GM12878 (cell line): ENCODE measurements around the gene VSX2. TPM values are rescaled to one million over a fixed set of nuclear protein-coding genes. Genes with fewer than 3 reads are reported as not detected.

Experiments used
- GATAD2B ChIP-seq: fragments of 450-650 bp; conservative IDR thresholded peaks from 2 replicates; pipeline ENCODE4 v1.6.1; 2017; ENCODE audit warnings: low read depth, mild to moderate bottlenecking, moderate library complexity
- MXI1 ChIP-seq: fragments of 150-350 bp; IDR thresholded peaks from 2 replicates; pipeline ENCODE4 v1.6.1; 2011; ENCODE audit warnings: low read depth, mild to moderate bottlenecking, inconsistent platforms, low read length, improper control_type of control experiment
- NR2F1 ChIP-seq: fragments of 450-650 bp; conservative IDR thresholded peaks from 2 replicates; pipeline ENCODE4 v1.6.1; 2017; ENCODE audit warnings: mild to moderate bottlenecking
- RBBP5 ChIP-seq: fragments of 200-600 bp; sonication (generic); conservative IDR thresholded peaks from 2 replicates; pipeline ENCODE4 v1.6.1; 2016
- RELA ChIP-seq: fragments of 450-650 bp; IDR thresholded peaks from 2 replicates; pipeline ENCODE4 v1.8.0; 2014; ENCODE audit warnings: borderline replicate concordance; ENCODE audit not compliant: partially characterized antibody
- RFX5 ChIP-seq: IDR thresholded peaks from 2 replicates; pipeline ENCODE4 v1.6.1; 2011; ENCODE audit warnings: low read depth, low read length, improper control_type of control experiment
- TBL1XR1 ChIP-seq: IDR thresholded peaks from 2 replicates; pipeline ENCODE4 v1.6.1; 2012; ENCODE audit warnings: low read depth, low read length, improper control_type of control experiment
- ZNF207 ChIP-seq: fragments of 450-650 bp; IDR thresholded peaks from 2 replicates; pipeline ENCODE4 v1.6.1; 2014; ENCODE audit warnings: antibody characterized with exemption, mild to moderate bottlenecking, borderline replicate concordance
- polyA plus RNA-seq, 11 experiments: library from polyadenylated mRNA; depleted of rRNA in 4 of 11; unstranded in 6 of 11; stranded (reverse) in 5 of 11; fragments of >200 nt; fragmentation: Nextera tagmentation in 4 of 11; fragmentation: Illumina TruSeq in 1 of 11; extraction: Ambion mirVana in 4 of 11; extraction: Trizol in 1 of 11; gene quantifications; 1 replicate in 1 of 11; 2 replicates in 10 of 11; pipeline versions ENCODE4 v1.2.1 to v1.2.3, GENCODE V29; 2011 to 2016; ENCODE audit warnings: inconsistent platforms in 2 of 11, missing spikeins in 2 of 11, low read depth in 1 of 11
- small RNA-seq: library from RNA; depleted of rRNA; stranded (forward); fragments of <200 nt; gene quantifications from one replicate; pipeline ENCODE3, GENCODE V24; 2014
- total RNA-seq, 4 experiments: library from RNA; depleted of rRNA in 3 of 4; stranded (reverse); fragments of >200 nt in 3 of 4; fragmentation: Illumina TruSeq in 1 of 4; extraction: Trizol in 1 of 4; gene quantifications; 2 replicates each; pipeline versions ENCODE4 v1.2.1 to v1.2.3, GENCODE V29; 2013 to 2021
- TF ChIP-seq, protein P1 (sequence below): fragments of 450-650 bp; formaldehyde crosslinking; IDR thresholded peaks from 2 replicates; pipeline ENCODE4 v1.5.0; 2022; ENCODE audit warnings: mild to moderate bottlenecking, missing genetic modification characterization
- TF ChIP-seq, protein P2 (sequence below): IDR thresholded peaks from 2 replicates; pipeline ENCODE4 v1.6.1; 2012; ENCODE audit warnings: mild to moderate bottlenecking, low read depth, low read length

The VSX2 gene
- total and polyA plus RNA-seq, 10 of the 15 experiments (the other 5 are each of a cell fraction or from before 2014, with no cell fraction given): 0.04 to 0.05 TPM; not detected in 8

DNA sequence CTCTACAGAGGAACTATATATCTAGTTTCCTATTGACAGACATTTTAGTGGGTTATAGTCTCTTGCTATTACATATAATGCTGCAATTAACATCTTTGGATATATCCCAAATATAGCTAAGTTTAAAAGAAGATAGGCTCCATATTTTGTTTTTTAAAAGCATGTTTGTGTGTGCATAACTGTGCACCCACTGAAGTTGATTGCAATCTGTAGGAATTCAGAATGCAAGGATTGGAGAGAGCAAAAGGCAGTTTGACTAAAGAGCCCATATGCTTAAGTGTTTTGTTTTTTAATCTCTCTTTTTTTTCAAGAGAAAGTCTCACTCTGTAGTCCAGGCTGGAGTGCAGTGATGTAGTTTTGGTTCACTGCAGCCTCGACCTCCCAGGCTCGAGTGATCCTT, 72.9 kb downstream of the VSX2 start (continued):
- no peak for TF ChIP-seq GATAD2B
- no peak for TF ChIP-seq RFX5
- TF ChIP-seq ZNF207: no peak
- TF ChIP-seq MXI1: no peak
- TF ChIP-seq RBBP5: no peak
- TF ChIP-seq, protein P1, sequence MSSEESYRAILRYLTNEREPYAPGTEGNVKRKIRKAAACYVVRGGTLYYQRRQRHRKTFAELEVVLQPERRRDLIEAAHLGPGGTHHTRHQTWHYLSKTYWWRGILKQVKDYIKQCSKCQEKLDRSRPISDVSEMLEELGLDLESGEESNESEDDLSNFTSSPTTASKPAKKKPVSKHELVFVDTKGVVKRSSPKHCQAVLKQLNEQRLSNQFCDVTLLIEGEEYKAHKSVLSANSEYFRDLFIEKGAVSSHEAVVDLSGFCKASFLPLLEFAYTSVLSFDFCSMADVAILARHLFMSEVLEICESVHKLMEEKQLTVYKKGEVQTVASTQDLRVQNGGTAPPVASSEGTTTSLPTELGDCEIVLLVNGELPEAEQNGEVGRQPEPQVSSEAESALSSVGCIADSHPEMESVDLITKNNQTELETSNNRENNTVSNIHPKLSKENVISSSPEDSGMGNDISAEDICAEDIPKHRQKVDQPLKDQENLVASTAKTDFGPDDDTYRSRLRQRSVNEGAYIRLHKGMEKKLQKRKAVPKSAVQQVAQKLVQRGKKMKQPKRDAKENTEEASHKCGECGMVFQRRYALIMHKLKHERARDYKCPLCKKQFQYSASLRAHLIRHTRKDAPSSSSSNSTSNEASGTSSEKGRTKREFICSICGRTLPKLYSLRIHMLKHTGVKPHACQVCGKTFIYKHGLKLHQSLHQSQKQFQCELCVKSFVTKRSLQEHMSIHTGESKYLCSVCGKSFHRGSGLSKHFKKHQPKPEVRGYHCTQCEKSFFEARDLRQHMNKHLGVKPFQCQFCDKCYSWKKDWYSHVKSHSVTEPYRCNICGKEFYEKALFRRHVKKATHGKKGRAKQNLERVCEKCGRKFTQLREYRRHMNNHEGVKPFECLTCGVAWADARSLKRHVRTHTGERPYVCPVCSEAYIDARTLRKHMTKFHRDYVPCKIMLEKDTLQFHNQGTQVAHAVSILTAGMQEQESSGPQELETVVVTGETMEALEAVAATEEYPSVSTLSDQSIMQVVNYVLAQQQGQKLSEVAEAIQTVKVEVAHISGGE: no peak
- TF ChIP-seq RELA: no peak
- TF ChIP-seq, protein P2, sequence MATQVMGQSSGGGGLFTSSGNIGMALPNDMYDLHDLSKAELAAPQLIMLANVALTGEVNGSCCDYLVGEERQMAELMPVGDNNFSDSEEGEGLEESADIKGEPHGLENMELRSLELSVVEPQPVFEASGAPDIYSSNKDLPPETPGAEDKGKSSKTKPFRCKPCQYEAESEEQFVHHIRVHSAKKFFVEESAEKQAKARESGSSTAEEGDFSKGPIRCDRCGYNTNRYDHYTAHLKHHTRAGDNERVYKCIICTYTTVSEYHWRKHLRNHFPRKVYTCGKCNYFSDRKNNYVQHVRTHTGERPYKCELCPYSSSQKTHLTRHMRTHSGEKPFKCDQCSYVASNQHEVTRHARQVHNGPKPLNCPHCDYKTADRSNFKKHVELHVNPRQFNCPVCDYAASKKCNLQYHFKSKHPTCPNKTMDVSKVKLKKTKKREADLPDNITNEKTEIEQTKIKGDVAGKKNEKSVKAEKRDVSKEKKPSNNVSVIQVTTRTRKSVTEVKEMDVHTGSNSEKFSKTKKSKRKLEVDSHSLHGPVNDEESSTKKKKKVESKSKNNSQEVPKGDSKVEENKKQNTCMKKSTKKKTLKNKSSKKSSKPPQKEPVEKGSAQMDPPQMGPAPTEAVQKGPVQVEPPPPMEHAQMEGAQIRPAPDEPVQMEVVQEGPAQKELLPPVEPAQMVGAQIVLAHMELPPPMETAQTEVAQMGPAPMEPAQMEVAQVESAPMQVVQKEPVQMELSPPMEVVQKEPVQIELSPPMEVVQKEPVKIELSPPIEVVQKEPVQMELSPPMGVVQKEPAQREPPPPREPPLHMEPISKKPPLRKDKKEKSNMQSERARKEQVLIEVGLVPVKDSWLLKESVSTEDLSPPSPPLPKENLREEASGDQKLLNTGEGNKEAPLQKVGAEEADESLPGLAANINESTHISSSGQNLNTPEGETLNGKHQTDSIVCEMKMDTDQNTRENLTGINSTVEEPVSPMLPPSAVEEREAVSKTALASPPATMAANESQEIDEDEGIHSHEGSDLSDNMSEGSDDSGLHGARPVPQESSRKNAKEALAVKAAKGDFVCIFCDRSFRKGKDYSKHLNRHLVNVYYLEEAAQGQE: no peak
- no peak for TF ChIP-seq NR2F1
- no peak for TF ChIP-seq TBL1XR1
- TF ChIP-seq, all 136 proteins: peak for 0

Small RNA genes lying within 50 kb of the gene (small RNA-seq; reads per million reads assigned to genes)
- not detected for gene AC006349.1

Other genes with a start within 250 kb of the VSX2 start
- 7.3 and 7.9 TPM in 2 replicates for gene ENTPD5, start 220.2 kb upstream of the VSX2 start, total RNA-seq (2014; rRNA removed)
- 7.0 and 7.4 TPM in 2 replicates for gene ENTPD5, start 220.2 kb upstream of the VSX2 start, total RNA-seq (2014; rRNA removed; fragmentation: Illumina TruSeq; extraction: Trizol)
- 9.9 and 11.4 TPM in 2 replicates for gene ENTPD5, start 220.2 kb upstream of the VSX2 start, total RNA-seq (2021)
- gene ENTPD5, start 220.2 kb upstream of the VSX2 start, polyA plus RNA-seq (2011; rRNA removed): 8.8 and 10.0 TPM in 2 replicates
- 8.6 and 10.9 TPM in 2 replicates for gene ENTPD5, start 220.2 kb upstream of the VSX2 start, polyA plus RNA-seq (2014; fragmentation: Illumina TruSeq; extraction: Trizol)
- gene ENTPD5, start 220.2 kb upstream of the VSX2 start, polyA plus RNA-seq (2014; fragmentation: Nextera tagmentation; extraction: Ambion mirVana): 1 to 10 TPM; 2.4 TPM
- 7.0 TPM in 2 replicates for gene ENTPD5, start 220.2 kb upstream of the VSX2 start, polyA plus RNA-seq (2014; rRNA removed)
- 1 to 10 TPM; 7.2 to 8.4 TPM for gene ENTPD5, start 220.2 kb upstream of the VSX2 start, polyA plus RNA-seq (2016; fragmentation: Nextera tagmentation; extraction: Ambion mirVana)
- gene BBOF1, start 220.1 kb upstream of the VSX2 start, total RNA-seq (2014; rRNA removed): 0.79 and 1.6 TPM in 2 replicates
- gene BBOF1, start 220.1 kb upstream of the VSX2 start, total RNA-seq (2014; rRNA removed; fragmentation: Illumina TruSeq; extraction: Trizol): 2.4 and 2.6 TPM in 2 replicates
- gene BBOF1, start 220.1 kb upstream of the VSX2 start, total RNA-seq (2021): 0.64 and 0.77 TPM in 2 replicates
- 0.50 and 0.58 TPM in 2 replicates for gene BBOF1, start 220.1 kb upstream of the VSX2 start, polyA plus RNA-seq (2011; rRNA removed)
- gene BBOF1, start 220.1 kb upstream of the VSX2 start, polyA plus RNA-seq (2014; fragmentation: Illumina TruSeq; extraction: Trizol): 1.3 and 2.1 TPM in 2 replicates
- under 1 TPM; 0.60 to 0.69 TPM for gene BBOF1, start 220.1 kb upstream of the VSX2 start, polyA plus RNA-seq (2014; fragmentation: Nextera tagmentation; extraction: Ambion mirVana)
- gene BBOF1, start 220.1 kb upstream of the VSX2 start, polyA plus RNA-seq (2014; rRNA removed): 0.34 and 1.3 TPM in 2 replicates
- gene BBOF1, start 220.1 kb upstream of the VSX2 start, polyA plus RNA-seq (2016; fragmentation: Nextera tagmentation; extraction: Ambion mirVana): 1 to 10 TPM in 1 of 2 experiments, under 1 TPM in 1; 0.79 to 1.4 TPM
- 7.9 and 10.2 TPM in 2 replicates for gene ALDH6A1, start 155.0 kb upstream of the VSX2 start, total RNA-seq (2014; rRNA removed)
- gene ALDH6A1, start 155.0 kb upstream of the VSX2 start, total RNA-seq (2014; rRNA removed; fragmentation: Illumina TruSeq; extraction: Trizol): 8.6 and 10.0 TPM in 2 replicates
- 13.1 and 13.6 TPM in 2 replicates for gene ALDH6A1, start 155.0 kb upstream of the VSX2 start, total RNA-seq (2021)
- 13.8 and 17.5 TPM in 2 replicates for gene ALDH6A1, start 155.0 kb upstream of the VSX2 start, polyA plus RNA-seq (2011; rRNA removed)
- 7.6 and 9.0 TPM in 2 replicates for gene ALDH6A1, start 155.0 kb upstream of the VSX2 start, polyA plus RNA-seq (2014; fragmentation: Illumina TruSeq; extraction: Trizol)
- gene ALDH6A1, start 155.0 kb upstream of the VSX2 start, polyA plus RNA-seq (2014; fragmentation: Nextera tagmentation; extraction: Ambion mirVana): 1 to 10 TPM; 6.3 to 9.9 TPM
- gene ALDH6A1, start 155.0 kb upstream of the VSX2 start, polyA plus RNA-seq (2014; rRNA removed): 9.7 and 10.5 TPM in 2 replicates
- gene ALDH6A1, start 155.0 kb upstream of the VSX2 start, polyA plus RNA-seq (2016; fragmentation: Nextera tagmentation; extraction: Ambion mirVana): 10 to 100 TPM; 22.0 to 23.4 TPM
- 18.2 and 19.3 TPM in 2 replicates for gene LIN52, start 154.5 kb upstream of the VSX2 start, total RNA-seq (2014; rRNA removed)
- gene LIN52, start 154.5 kb upstream of the VSX2 start, total RNA-seq (2014; rRNA removed; fragmentation: Illumina TruSeq; extraction: Trizol): 18.3 and 19.8 TPM in 2 replicates
- gene LIN52, start 154.5 kb upstream of the VSX2 start, total RNA-seq (2021): 10.4 and 13.3 TPM in 2 replicates
- 18.8 and 25.6 TPM in 2 replicates for gene LIN52, start 154.5 kb upstream of the VSX2 start, polyA plus RNA-seq (2011; rRNA removed)
- gene LIN52, start 154.5 kb upstream of the VSX2 start, polyA plus RNA-seq (2014; fragmentation: Illumina TruSeq; extraction: Trizol): 23.7 and 26.2 TPM in 2 replicates
- gene LIN52, start 154.5 kb upstream of the VSX2 start, polyA plus RNA-seq (2014; fragmentation: Nextera tagmentation; extraction: Ambion mirVana): 10 to 100 TPM; 19.0 to 21.4 TPM
- gene LIN52, start 154.5 kb upstream of the VSX2 start, polyA plus RNA-seq (2014; rRNA removed): 18.5 and 20.0 TPM in 2 replicates
- 10 to 100 TPM; 28.5 to 30.9 TPM for gene LIN52, start 154.5 kb upstream of the VSX2 start, polyA plus RNA-seq (2016; fragmentation: Nextera tagmentation; extraction: Ambion mirVana)
- 26.4 and 30.0 TPM in 2 replicates for gene ABCD4, start 63.5 kb downstream of the VSX2 start, total RNA-seq (2014; rRNA removed)
- 12.3 and 12.9 TPM in 2 replicates for gene ABCD4, start 63.5 kb downstream of the VSX2 start, total RNA-seq (2014; rRNA removed; fragmentation: Illumina TruSeq; extraction: Trizol)
- gene ABCD4, start 63.5 kb downstream of the VSX2 start, total RNA-seq (2021): 26.1 and 29.5 TPM in 2 replicates
- 14.4 and 17.9 TPM in 2 replicates for gene ABCD4, start 63.5 kb downstream of the VSX2 start, polyA plus RNA-seq (2011; rRNA removed)
- gene ABCD4, start 63.5 kb downstream of the VSX2 start, polyA plus RNA-seq (2014; fragmentation: Illumina TruSeq; extraction: Trizol): 12.9 and 22.5 TPM in 2 replicates
- gene ABCD4, start 63.5 kb downstream of the VSX2 start, polyA plus RNA-seq (2014; fragmentation: Nextera tagmentation; extraction: Ambion mirVana): 1 to 10 TPM; 5.7 to 6.2 TPM
- 24.2 and 29.0 TPM in 2 replicates for gene ABCD4, start 63.5 kb downstream of the VSX2 start, polyA plus RNA-seq (2014; rRNA removed)
- gene ABCD4, start 63.5 kb downstream of the VSX2 start, polyA plus RNA-seq (2016; fragmentation: Nextera tagmentation; extraction: Ambion mirVana): 10 to 100 TPM; 24.2 to 24.7 TPM
- gene VRTN, start 109.0 kb downstream of the VSX2 start, total RNA-seq (2014; rRNA removed): not detected in 2 replicates
- not detected in 2 replicates for gene VRTN, start 109.0 kb downstream of the VSX2 start, total RNA-seq (2014; rRNA removed; fragmentation: Illumina TruSeq; extraction: Trizol)
- gene VRTN, start 109.0 kb downstream of the VSX2 start, total RNA-seq (2021): 0.05 and 0.31 TPM in 2 replicates
- gene VRTN, start 109.0 kb downstream of the VSX2 start, polyA plus RNA-seq (2011; rRNA removed): not detected in 2 replicates
- not detected in 2 replicates for gene VRTN, start 109.0 kb downstream of the VSX2 start, polyA plus RNA-seq (2014; fragmentation: Illumina TruSeq; extraction: Trizol)
- gene VRTN, start 109.0 kb downstream of the VSX2 start, polyA plus RNA-seq (2014; fragmentation: Nextera tagmentation; extraction: Ambion mirVana): not detected
- not detected in 2 replicates for gene VRTN, start 109.0 kb downstream of the VSX2 start, polyA plus RNA-seq (2014; rRNA removed)
- gene VRTN, start 109.0 kb downstream of the VSX2 start, polyA plus RNA-seq (2016; fragmentation: Nextera tagmentation; extraction: Ambion mirVana): not detected
- not detected in 2 replicates for gene SYNDIG1L, start 186.8 kb downstream of the VSX2 start, total RNA-seq (2014; rRNA removed)
- not detected in 2 replicates for gene SYNDIG1L, start 186.8 kb downstream of the VSX2 start, total RNA-seq (2014; rRNA removed; fragmentation: Illumina TruSeq; extraction: Trizol)
- gene SYNDIG1L, start 186.8 kb downstream of the VSX2 start, total RNA-seq (2021): not detected in 2 replicates
- 0.03 TPM in 1 of 2 replicates, not detected in the other for gene SYNDIG1L, start 186.8 kb downstream of the VSX2 start, polyA plus RNA-seq (2011; rRNA removed)
- not detected in 2 replicates for gene SYNDIG1L, start 186.8 kb downstream of the VSX2 start, polyA plus RNA-seq (2014; fragmentation: Illumina TruSeq; extraction: Trizol)
- gene SYNDIG1L, start 186.8 kb downstream of the VSX2 start, polyA plus RNA-seq (2014; fragmentation: Nextera tagmentation; extraction: Ambion mirVana): not detected
- gene SYNDIG1L, start 186.8 kb downstream of the VSX2 start, polyA plus RNA-seq (2014; rRNA removed): 0.04 TPM in 1 of 2 replicates, not detected in the other
- not detected for gene SYNDIG1L, start 186.8 kb downstream of the VSX2 start, polyA plus RNA-seq (2016; fragmentation: Nextera tagmentation; extraction: Ambion mirVana)